ENCODE results near the gene NCAPH2.

NCAPH2 gene

GRCh38 chr22:50548921-50549790, 41.1 kb downstream of the NCAPH2 start:
- no peak for DNase-seq (ENCODE audit: low read depth)

- no peak for DNase-seq (ENCODE audit: low read depth)
Observed at GRCh38 chr22:50550395-50550794, 42.4 kb downstream of the NCAPH2 start.

GRCh38 chr22:50551160-50551752, 43.2 kb downstream of the NCAPH2 start:
- DNase-seq (ENCODE audit: low read depth): no peak

- no peak for DNase-seq (ENCODE audit: low read depth)
Observed at GRCh38 chr22:50553310-50553709, 45.3 kb downstream of the NCAPH2 start.

- no peak for DNase-seq (ENCODE audit: low read depth)
Observed at GRCh38 chr22:50556703-50557102, 48.7 kb downstream of the NCAPH2 start.

GRCh38 chr22:50560034-50560433, 52.0 kb downstream of the NCAPH2 start:
- no peak for DNase-seq (ENCODE audit: low read depth)

- no peak for DNase-seq (ENCODE audit: low read depth)
Observed at GRCh38 chr22:50561401-50562358, 53.7 kb downstream of the NCAPH2 start.

GRCh38 chr22:50562523-50563412, 54.7 kb downstream of the NCAPH2 start, which contains the start of gene SYCE3:
SYCE3 (minus strand) TSS chr22:50562919; CDS start chr22:50556405, 6,514 bp downstream.
- peak; percentile 96 for DNase-seq (ENCODE audit: low read depth)

GRCh38 chr22:50563413-50564160, 55.6 kb downstream of the NCAPH2 start:
- no peak for DNase-seq (ENCODE audit: low read depth)

- no peak for DNase-seq (ENCODE audit: low read depth)
Observed at GRCh38 chr22:50564289-50564688, 56.3 kb downstream of the NCAPH2 start.

GRCh38 chr22:50567721-50568252, 59.8 kb downstream of the NCAPH2 start:
- no peak for DNase-seq (ENCODE audit: low read depth)

- no peak for DNase-seq (ENCODE audit: low read depth)
Observed at GRCh38 chr22:50568626-50569025, 60.6 kb downstream of the NCAPH2 start.

- no peak for DNase-seq (ENCODE audit: low read depth)
Observed at GRCh38 chr22:50569041-50569459, 61.0 kb downstream of the NCAPH2 start.

GRCh38 chr22:50569896-50570535, 62.0 kb downstream of the NCAPH2 start:
- DNase-seq (ENCODE audit: low read depth): no peak

- DNase-seq (ENCODE audit: low read depth): no peak
Observed at GRCh38 chr22:50570861-50571260, 62.8 kb downstream of the NCAPH2 start.

- DNase-seq (ENCODE audit: low read depth): no peak
Observed at GRCh38 chr22:50571264-50572175, 63.5 kb downstream of the NCAPH2 start.

GRCh38 chr22:50572965-50573364, 64.9 kb downstream of the NCAPH2 start:
- no peak for DNase-seq (ENCODE audit: low read depth)

All from stimulated activated CD8-positive, alpha-beta memory T cell treated with anti-CD3 and anti-CD28 coated beads, Interleukin-12 subunit alpha, Interleukin-12 subunit beta, amount 100 ng/mL, for 1 hour (primary cell).